GM19438 (cell line): ENCODE measurements around the gene LTO1.
"Not testable (repeated sequence)": the region's sequence is repeated elsewhere in the genome, so short reads cannot be mapped to it uniquely, and the experiment has no call there.

Experiments used
- ATAC-seq: cut with Tn5 transposase; IDR thresholded peaks from one replicate; pipeline ENCODE4 v1.9.1; 2021; ENCODE audit warnings: low read depth; ENCODE audit not compliant: unreplicated experiment

The LTO1 gene

DNA sequence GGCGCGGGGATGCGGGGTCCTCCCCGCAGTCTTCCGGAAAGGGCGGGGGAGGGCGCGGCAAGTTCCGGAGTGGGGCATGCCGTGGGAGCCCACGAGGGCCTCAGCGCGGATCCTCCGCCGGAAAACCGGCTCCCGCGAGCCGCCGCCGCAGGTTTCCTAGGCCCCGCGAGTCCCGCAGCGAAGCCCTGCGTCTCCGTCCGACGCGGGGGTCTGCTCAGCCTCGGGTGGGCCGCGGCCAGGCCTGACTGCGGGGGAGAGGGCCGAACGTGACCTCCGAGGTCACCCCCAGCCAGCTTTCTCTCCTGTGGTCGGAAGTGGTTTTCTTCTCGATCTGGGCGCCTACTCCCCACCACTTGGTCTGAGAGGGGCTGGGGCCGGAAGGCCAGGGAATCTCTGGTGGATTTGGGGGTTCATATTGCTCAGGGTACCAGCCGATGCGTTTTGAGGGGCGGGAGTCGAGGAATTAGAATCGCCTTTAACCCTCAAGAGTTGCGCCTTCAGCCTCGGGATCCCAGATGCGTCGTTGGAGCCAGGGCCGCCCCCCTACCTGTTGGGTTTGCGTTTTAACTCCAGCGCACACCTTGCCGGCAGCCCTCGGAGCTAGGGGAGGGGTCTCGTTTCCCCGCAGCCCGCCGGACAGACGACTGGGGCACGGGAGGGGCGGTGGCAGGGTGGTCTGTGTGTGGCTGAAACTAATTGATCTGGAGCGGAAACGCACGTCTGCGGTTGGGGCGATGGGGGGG, 37.8 kb downstream of the LTO1 start:
- no peak for ATAC-seq

- ATAC-seq, result no peak
Measured at GRCh38 chr11:69636512-69637197, 38.5 kb downstream of the LTO1 start.

DNA sequence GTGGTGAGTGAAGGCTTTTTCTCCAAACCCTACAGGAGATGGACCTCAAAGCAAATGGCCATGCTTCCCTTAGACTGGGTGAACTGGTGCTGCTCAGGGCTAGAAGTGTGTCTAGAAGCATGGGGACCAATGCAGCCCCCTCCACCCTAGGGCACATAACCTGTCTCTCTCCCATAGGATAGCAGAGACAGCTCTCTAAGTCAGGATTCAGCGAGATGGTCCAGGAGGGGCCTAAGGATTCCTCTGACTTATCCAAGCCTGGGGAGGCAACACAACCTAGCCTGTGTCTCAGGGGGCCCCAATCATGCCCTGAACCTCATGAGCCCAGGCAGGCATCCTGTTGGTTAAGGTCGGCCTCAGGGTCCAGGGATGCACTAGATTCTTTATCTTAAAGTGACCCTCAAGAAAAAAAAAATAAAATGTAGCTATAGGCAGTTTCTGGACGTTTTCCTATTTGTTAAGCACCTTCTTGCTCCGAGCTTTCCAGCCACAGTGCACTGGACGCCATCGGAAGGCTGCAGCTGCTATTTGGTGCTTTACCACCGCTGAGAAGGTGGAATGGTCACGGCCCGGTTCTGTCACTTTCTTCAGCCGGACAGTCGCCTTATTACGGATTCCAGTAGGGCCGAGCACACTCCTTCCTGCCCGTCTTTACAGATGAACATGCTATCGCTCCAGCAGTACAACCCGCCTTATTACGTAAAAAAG, 39.2 kb downstream of the LTO1 start:
- ATAC-seq, result no peak

- ATAC-seq, result no peak
Measured at GRCh38 chr11:69635195-69635594, 40.0 kb downstream of the LTO1 start.

DNA sequence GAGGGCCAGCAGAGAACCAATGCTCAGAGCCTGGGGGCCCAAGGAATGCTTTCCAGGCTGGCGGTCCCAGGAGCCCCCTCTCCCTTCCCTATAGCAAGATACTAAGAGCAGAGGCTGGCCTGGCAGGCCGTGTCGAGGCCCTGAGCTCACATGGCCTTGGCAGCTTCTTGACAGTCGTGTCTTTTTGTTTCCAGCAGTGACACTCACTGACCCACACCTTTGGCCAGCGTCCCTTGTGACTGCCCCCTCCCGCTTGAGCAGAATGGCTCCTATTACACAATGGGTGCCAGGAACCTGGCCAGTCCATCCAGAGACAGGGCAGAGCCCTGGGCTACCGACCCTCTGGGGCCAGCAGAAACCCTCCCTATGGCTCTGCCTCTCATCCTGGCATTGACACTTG, 40.6 kb downstream of the LTO1 start:
- ATAC-seq, result no peak

DNA sequence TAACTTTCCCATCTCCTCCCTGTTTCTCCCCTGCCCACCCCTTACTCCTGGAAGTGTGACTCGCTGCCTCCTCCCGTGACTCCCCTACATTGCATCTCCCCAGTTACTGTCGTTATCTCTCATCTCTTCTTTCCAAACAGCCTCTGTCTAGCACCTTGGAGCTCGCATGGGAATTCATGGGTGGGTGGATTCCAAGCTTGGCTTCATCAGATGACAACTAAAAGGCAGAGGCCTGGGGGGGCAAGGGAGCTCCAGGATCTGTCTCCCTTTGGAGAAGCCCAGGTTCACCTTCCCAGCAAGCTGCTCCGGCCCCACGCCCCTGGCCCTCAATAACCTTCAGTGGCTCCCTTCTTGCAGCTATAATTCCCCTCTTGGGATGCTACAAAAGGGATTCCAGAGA, 41.1 kb downstream of the LTO1 start:
- ATAC-seq, result no peak

DNA sequence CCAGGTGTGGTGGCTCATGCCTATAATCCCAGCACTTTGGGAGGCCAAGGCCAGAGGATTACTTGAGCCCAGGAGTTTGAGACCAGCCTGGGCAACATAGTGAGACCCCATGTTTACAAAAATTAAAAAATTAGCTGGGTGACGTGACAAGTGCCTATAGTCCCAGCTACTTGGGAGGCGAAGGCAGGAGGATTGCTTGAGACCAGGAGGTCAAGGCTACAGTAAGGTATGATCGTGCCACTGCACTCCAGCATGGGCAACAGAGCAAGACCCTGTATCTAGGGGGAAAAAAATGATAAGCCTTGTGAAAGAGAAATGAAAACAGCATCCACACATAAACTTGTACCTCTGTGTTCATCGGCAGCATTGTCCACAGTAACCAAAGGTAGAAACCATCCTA, 42.3 kb downstream of the LTO1 start:
- no peak for ATAC-seq

DNA sequence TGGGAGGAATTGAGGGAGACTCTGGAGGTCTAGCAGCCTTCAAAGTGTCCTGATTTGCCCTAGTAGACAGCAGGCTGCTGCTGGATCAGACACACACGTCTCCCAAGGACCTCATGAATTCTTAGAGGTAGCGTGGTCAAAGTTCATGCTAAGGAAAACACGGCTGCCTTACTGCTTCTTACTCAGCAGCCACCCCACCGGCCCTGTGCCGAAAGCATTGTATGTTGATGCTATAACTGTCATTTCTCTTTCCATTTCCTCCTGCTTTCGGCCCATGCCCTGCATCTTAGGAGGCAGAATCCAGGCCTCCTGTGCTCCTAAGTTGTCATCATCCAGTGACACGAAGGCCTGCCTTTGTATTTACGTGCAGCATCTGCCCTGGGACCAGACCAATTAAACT, 44.7 kb downstream of the LTO1 start:
- ATAC-seq, result no peak

- ATAC-seq, result no peak
Measured at GRCh38 chr11:69630017-69630416, 45.1 kb downstream of the LTO1 start.

DNA sequence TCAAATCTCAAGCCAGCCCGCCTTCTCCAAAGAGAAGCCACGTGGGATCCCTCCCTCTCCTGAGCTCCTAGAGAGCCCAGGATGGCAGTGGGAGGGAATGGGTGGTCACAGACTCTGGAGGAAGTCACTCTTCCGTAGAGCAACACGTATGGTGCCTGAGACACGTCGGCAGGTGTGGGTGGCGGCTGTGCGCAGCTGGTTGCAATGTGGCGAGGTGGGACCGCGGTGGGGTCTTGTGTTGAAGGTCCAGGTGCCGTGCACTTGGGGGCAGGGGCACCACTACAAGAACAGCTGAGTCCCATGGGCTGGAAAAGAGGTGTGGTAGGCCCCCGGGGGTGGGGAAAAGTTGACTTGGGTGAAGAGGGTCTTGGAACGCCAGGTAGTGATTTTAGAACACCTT, 47.6 kb downstream of the LTO1 start:
- no peak for ATAC-seq

GRCh38 chr11:69625476-69625875, 49.7 kb downstream of the LTO1 start:
- ATAC-seq, result no peak

GRCh38 chr11:69624293-69624692, 50.9 kb downstream of the LTO1 start:
- ATAC-seq, result no peak

DNA sequence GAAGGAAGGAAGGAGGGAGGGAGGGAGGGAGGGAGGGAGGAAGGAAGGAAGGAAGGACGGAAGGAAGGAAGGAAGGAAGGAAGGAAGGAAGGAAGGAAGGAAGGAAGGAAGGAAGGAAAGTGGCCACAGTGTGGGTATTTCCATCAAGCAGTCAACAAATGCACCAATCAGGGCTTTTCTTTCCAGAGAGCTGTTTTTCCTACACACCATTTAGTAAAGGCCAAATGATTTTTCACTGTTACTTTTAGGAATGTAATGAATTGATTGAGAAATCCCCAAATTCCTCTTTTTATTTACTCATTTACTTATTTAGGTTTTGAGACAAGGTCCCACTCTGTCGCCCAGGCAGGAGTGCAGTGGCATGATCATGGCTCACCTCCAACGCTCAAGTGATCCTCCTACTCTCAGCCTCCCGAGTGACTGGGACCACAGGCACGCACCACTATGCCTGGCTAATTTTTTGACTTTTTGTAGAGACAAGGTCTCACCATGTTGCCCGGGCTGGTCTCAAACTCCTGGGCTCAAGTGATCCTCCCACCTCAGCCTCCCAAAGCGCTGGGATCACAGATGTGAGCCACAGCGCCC, 53.0 kb downstream of the LTO1 start:
- ATAC-seq, result not testable (repeated sequence)

DNA sequence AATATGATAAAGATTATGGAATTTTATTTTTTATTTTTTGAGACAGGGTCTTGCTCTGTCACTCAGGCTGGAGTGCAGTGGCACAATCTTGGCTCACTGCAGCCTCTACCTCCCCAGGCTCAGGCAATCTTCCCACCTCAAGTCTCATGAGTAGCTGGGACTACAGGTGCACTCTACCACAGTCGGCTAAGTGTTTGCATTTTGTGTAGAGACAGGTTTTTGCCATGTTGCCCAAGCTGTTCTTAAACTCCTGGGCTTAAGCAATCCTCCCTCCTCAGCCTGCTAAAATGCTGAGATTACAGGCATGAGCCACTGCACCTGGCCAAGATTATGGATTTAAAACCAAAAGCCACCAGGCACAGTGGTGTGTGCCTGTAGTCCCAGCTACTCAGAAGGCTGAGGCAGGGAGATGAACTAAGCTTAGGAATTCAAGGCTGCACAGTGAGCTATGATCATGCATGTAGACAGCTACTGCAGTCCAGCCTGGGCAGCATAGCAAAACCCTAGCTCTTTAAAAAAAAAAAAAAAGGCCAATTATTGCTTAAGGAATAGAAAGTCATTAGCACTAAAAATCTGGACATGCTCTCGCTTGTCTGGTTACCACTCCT, 54.4 kb downstream of the LTO1 start:
- ATAC-seq, result no peak

DNA sequence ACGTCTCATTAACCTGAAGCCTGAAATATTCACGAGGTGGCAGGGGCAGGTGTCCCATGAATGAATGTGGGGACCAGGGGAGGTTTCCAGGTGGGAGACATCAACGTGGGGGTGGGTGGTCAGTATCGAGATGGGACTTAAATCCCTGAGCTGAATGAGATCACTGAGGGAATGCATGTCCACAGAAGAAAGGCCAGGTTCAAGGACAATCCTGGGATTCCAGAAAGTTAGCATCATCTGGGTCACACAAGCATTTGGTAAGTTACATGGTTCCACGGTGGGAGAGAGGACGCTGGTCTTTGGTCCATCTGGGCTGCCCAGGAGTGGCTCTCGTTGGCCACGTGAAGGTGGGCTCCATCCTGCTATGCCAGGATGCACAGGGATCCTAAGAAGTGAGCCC, 56.9 kb downstream of the LTO1 start:
- no peak for ATAC-seq

DNA sequence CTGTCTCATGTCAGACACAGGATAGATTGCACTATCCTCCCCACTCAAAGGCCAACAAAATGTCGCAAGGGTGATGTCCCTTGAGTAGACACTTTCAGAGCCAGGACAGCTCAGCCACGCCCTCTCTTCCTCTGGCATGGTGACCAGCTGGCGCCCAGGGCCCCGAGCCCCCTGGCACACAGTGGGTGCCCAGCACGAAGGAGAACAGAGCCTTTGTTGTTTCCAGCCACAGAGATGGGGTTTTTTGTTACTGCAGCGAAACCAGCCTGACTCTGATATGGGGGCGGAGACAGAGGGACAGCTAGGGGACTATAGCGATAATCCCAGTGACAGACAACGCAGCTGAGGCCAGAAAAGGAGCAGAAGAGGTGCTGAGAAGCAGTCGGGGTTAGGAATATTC, 57.5 kb downstream of the LTO1 start:
- no peak for ATAC-seq

- no peak for ATAC-seq
Measured at GRCh38 chr11:69617220-69617619, 57.9 kb downstream of the LTO1 start.
